Gastrocnemius medialis (tissue), 4 donors: Measurements from ENCODE around the gene DTNB.

ENCODE experiments used
- POLR2A ChIP-seq, 2 donors: fragments of 450-650 bp; IDR thresholded peaks; one replicate each; pipeline ENCODE4 v1.6.1; 2017; ENCODE audit warnings: antibody characterized with exemption in 2 of 2, mild to moderate bottlenecking in 2 of 2, moderate library complexity in 2 of 2
- TF ChIP-seq, protein P1 (sequence below), 5 experiments: fragments of 450-650 bp in 3 of 5; fragments of 200-600 bp in 2 of 5; sonication (generic) in 2 of 5; IDR thresholded peaks in 4 of 5; conservative IDR thresholded peaks in 1 of 5; 1 replicate in 4 of 5; 2 replicates in 1 of 5; pipeline ENCODE4 v1.5.1; 2016 to 2019; ENCODE audit warnings: antibody characterized with exemption in 5 of 5, mild to moderate bottlenecking in 3 of 5, moderate library complexity in 3 of 5

DNA sequence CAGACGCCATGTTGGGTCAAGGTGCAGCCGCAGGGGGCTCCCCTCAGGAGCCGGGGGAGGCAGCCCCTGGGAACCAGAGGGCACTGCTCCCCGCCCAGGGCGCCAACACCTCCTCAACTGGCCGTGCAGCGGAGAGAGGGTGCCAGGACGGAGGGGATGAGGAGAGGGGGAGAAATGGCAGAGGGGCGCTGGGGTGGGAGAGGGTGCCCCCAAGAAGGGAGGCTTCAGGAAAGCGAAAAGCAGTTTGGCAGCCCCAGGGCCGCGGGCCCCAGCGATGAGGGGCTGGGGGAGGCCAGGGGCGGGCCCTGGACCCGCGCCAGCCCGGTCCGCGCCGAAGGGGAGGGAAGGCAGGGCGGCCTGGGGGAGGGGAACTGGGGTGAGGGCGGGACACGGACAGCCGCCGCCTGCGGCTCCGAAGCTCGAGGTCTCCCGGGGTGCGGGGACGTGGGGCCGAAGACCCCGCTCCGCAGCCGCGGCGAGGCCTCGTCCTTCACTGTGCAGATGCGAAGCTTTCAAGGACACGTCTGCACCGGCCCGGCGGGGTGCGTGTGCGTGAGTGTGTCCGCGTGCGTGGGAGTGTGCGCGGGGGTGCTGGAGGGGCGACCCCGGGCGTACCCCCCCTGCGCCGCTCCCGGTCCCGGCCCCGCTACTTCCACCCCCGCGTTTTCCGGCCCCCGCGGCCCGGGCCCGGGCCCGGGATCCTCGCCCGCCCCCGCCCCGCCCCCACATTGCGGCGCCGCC lies 333.0 kb downstream of the DTNB start:
- TF ChIP-seq, protein P1, sequence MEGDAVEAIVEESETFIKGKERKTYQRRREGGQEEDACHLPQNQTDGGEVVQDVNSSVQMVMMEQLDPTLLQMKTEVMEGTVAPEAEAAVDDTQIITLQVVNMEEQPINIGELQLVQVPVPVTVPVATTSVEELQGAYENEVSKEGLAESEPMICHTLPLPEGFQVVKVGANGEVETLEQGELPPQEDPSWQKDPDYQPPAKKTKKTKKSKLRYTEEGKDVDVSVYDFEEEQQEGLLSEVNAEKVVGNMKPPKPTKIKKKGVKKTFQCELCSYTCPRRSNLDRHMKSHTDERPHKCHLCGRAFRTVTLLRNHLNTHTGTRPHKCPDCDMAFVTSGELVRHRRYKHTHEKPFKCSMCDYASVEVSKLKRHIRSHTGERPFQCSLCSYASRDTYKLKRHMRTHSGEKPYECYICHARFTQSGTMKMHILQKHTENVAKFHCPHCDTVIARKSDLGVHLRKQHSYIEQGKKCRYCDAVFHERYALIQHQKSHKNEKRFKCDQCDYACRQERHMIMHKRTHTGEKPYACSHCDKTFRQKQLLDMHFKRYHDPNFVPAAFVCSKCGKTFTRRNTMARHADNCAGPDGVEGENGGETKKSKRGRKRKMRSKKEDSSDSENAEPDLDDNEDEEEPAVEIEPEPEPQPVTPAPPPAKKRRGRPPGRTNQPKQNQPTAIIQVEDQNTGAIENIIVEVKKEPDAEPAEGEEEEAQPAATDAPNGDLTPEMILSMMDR (IDR thresholded peaks at IDR 0.05 in 4 of 5, conservative IDR thresholded peaks at IDR 0.05 in 1 of 5): no peak
- no peak for TF ChIP-seq POLR2A (IDR thresholded peaks at IDR 0.05)
